ENCODE data around the gene PPP1R13B. TPM values are rescaled to one million over a fixed set of nuclear protein-coding genes. Genes with fewer than 3 reads are reported as not detected.

PPP1R13B gene
- total and polyA plus RNA-seq, 2 donors from 2014 or later: 15.1 to 69.4 TPM

GRCh38 chr14:103698380-103699260 is 148.8 kb downstream of the PPP1R13B start:
- H3K9me3 ChIP-seq (ENCODE audit: control insufficient read depth in 2 of 3, insufficient read depth in 1 of 3, low read length in 3 of 3): no peaks in the 10 kb centered on the region
- peaks cover 0 to 22% (median 8%) of the 10 kb centered on the region in 3 donors for H3K36me3 ChIP-seq (ENCODE audit: control insufficient read depth in 2 of 3, insufficient read depth in 3 of 3, low read length in 3 of 3)
- peaks cover 0 to 9% (median 6%) of the 10 kb centered on the region in 3 donors for H3K4me1 ChIP-seq (ENCODE audit: control insufficient read depth in 2 of 3, insufficient read depth in 2 of 3, low read depth in 1 of 3, low read length in 3 of 3)
- no peak overlapping the region for H3K9ac ChIP-seq (ENCODE audit: low read length in 3 of 3)
- DNase-seq (peak in 2 of 5 donors; percentile 49 to 85), FAIRE-seq (no peak)
- H3K27ac ChIP-seq (ENCODE audit: low read depth in 2 of 2, low read length in 2 of 2): no peak overlapping the region
- TF ChIP-seq CTCF (IDR thresholded peaks at IDR 0.05; ENCODE audit: borderline replicate concordance, extremely low read depth, insufficient read depth): no peak
- intact Hi-C loops (cut with DNase I): no loop called here
- H3K4me3 ChIP-seq (ENCODE audit: low read length in 3 of 3): no peak overlapping the region
- H3K27me3 ChIP-seq (ENCODE audit: control insufficient read depth, insufficient read depth, low read length): no peaks in the 10 kb centered on the region

DNA sequence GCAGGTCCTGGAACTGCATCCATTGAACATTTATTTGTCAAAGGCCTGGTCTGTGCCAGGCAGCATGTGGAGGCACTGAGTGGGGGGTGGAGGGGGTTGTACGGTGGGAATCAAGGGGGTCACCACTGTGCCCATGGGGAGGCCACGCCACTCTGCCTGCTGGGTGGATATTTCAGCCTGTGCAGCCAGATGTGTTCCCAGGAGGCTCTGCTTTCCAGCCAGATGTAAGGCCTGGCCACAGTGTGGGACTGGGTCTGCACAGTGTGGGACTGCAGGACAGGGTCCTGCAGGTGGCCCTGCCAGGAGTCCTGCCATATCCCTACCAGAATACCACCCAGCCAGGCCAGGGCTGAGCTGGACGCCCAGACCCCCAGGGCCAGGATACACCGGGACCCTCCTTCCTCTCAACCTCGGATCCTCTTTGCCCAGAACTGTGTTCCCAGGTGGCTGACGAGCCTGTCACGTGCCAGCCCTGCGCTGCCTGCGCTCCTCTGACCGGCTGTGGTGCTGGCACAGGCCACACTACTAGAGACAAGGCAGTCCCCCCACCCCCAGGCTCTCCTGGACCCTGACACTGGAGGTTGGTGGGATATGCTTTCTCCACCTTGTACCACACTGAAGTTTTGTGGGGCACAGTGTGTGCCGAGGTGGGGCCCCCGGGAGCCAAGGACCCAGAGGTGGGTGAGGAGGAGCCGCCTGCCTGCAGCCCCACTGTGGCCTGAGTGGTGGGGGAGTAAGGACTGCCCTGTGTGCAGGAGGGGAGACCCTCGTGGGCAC is 149.6 kb downstream of the PPP1R13B start:
- no peak for TF ChIP-seq CTCF (IDR thresholded peaks at IDR 0.05; ENCODE audit: borderline replicate concordance, extremely low read depth, insufficient read depth)
- intact Hi-C loops (cut with DNase I): no loop called here
- H3K4me3 ChIP-seq (ENCODE audit: low read length in 3 of 3): no peak overlapping the region
- peaks cover 0 to 9% (median 6%) of the 10 kb centered on the region in 3 donors for H3K4me1 ChIP-seq (ENCODE audit: control insufficient read depth in 2 of 3, insufficient read depth in 2 of 3, low read depth in 1 of 3, low read length in 3 of 3)
- peaks cover 0 to 26% (median 8%) of the 10 kb centered on the region in 3 donors for H3K36me3 ChIP-seq (ENCODE audit: control insufficient read depth in 2 of 3, insufficient read depth in 3 of 3, low read length in 3 of 3)
- H3K27me3 ChIP-seq (ENCODE audit: control insufficient read depth, insufficient read depth, low read length): no peaks in the 10 kb centered on the region
- no peak for FAIRE-seq
- no peak overlapping the region for H3K27ac ChIP-seq (ENCODE audit: low read depth in 2 of 2, low read length in 2 of 2)
- peak in 1 of 5 donors; percentile 68 for DNase-seq
- H3K9ac ChIP-seq (ENCODE audit: low read length in 3 of 3): no peak overlapping the region
- H3K9me3 ChIP-seq (ENCODE audit: control insufficient read depth in 2 of 3, insufficient read depth in 1 of 3, low read length in 3 of 3): no peaks in the 10 kb centered on the region

- Histone ChIP-seq H3K9ac (ENCODE audit: low read length in 3 of 3) (no peak overlapping the region), H3K36me3 (ENCODE audit: control insufficient read depth in 2 of 3, insufficient read depth in 3 of 3, low read length in 3 of 3) (peaks cover 0 to 24% (median 8%) of the 10 kb centered on the region in 3 donors), H3K27ac (ENCODE audit: low read depth in 2 of 2, low read length in 2 of 2) (no peak overlapping the region), H3K4me3 (ENCODE audit: low read length in 3 of 3) (no peak overlapping the region), H3K27me3 (ENCODE audit: control insufficient read depth, insufficient read depth, low read length) (no peaks in the 10 kb centered on the region), H3K9me3 (ENCODE audit: control insufficient read depth in 2 of 3, insufficient read depth in 1 of 3, low read length in 3 of 3) (no peaks in the 10 kb centered on the region), H3K4me1 (ENCODE audit: control insufficient read depth in 2 of 3, insufficient read depth in 2 of 3, low read depth in 1 of 3, low read length in 3 of 3) (peaks cover 0 to 9% (median 6%) of the 10 kb centered on the region in 3 donors)
- FAIRE-seq: no peak
- intact Hi-C loops (cut with DNase I): no loop called here
- peak in 1 of 5 donors; percentile 19 for DNase-seq
- no peak for TF ChIP-seq CTCF (IDR thresholded peaks at IDR 0.05; ENCODE audit: borderline replicate concordance, extremely low read depth, insufficient read depth)
These were observed 150.2 kb downstream of the PPP1R13B start for GRCh38 chr14:103697206-103697602.
